HepG2 (cell line): Measurements from ENCODE around the gene TBC1D1.

Experiments used
- NFE2L2 ChIP-seq: fragments of 150-350 bp; IDR thresholded peaks from 2 replicates; pipeline ENCODE4 v1.6.1; 2014; ENCODE audit warnings: low read length
- SMAD3 ChIP-seq: sonication (generic); formaldehyde crosslinking; IDR thresholded peaks from 2 replicates; pipeline ENCODE4 v1.4.0; 2020; ENCODE audit warnings: missing genetic modification reagents
- SRF ChIP-seq: IDR thresholded peaks from 2 replicates; pipeline ENCODE4 v1.6.1; 2011; ENCODE audit warnings: mild to moderate bottlenecking, low read depth, low read length, moderate library complexity
- ZBTB43 ChIP-seq: sonication (generic); formaldehyde crosslinking; conservative IDR thresholded peaks from 2 replicates; pipeline ENCODE4 v1.4.0; 2020; ENCODE audit warnings: missing genetic modification reagents
- ZNF282 ChIP-seq: fragments of 450-650 bp; IDR thresholded peaks from 2 replicates; pipeline ENCODE4 v1.6.1; 2018; ENCODE audit not compliant: partially characterized antibody

- TF ChIP-seq ZNF282 (no peak), SRF (no peak), SMAD3 (no peak), ZBTB43 (no peak), NFE2L2 (no peak)
Observed at GRCh38 chr4:38178392-38178995, 287.6 kb downstream of the TBC1D1 start.
